ENCODE data around the gene PLCG1. TPM values are rescaled to one million over a fixed set of nuclear protein-coding genes. Genes with fewer than 3 reads are reported as not detected.

PLCG1 gene
- total and polyA plus RNA-seq, 9 of the 15 experiments (the other 6 are each of a cell fraction or from before 2014, with no cell fraction given) = 1.7 to 67.0 (median 34.8) TPM

- TF ChIP-seq ATF2 (CRISPR knock-in tag; IDR thresholded peaks at IDR 0.05) (0 out of 2 replicates have a peak, but pooled peaks have one; percentile 23), SUPT5H (IDR thresholded peaks at IDR 0.05) (peak; percentile 75), TBP (optimal IDR thresholded peaks at IDR 0.05; ENCODE audit: low read depth, low read length) (peak; percentile 35), SAFB (IDR thresholded peaks at IDR 0.05; ENCODE audit: borderline replicate concordance, low read depth, low read length) (peak; percentile 97), ARID1B (IDR thresholded peaks at IDR 0.05) (no peak), FOSL1 (tag; conservative IDR thresholded peaks at IDR 0.05) (peak; percentile 11; the same call in 1 of the 2 replicates), AFF4 (CRISPR knock-in tag; IDR thresholded peaks at IDR 0.05) (peak; percentile 53; the same call in 1 of the 2 replicates), NONO (IDR thresholded peaks at IDR 0.05; ENCODE audit: low read depth in 2 of 2, low read length in 1 of 2) (peak; percentile 44 to 88; a peak in 3 of 4 replicates), HNRNPLL (IDR thresholded peaks at IDR 0.05; ENCODE audit: low read depth, low read length, poor library complexity, severe bottlenecking) (peak; percentile 31), SP2 (IDR thresholded peaks at IDR 0.05; ENCODE audit: extremely low read depth, low read depth, low read length, poor library complexity, severe bottlenecking) (peak; percentile 65), RBM25 (IDR thresholded peaks at IDR 0.05; ENCODE audit: low read depth, low read length, severe bottlenecking) (peak; percentile 99)
- TF ChIP-seq, protein P1, sequence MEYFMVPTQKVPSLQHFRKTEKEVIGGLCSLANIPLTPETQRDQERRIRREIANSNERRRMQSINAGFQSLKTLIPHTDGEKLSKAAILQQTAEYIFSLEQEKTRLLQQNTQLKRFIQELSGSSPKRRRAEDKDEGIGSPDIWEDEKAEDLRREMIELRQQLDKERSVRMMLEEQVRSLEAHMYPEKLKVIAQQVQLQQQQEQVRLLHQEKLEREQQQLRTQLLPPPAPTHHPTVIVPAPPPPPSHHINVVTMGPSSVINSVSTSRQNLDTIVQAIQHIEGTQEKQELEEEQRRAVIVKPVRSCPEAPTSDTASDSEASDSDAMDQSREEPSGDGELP (CRISPR knock-in tag; IDR thresholded peaks at IDR 0.05; ENCODE audit: borderline replicate concordance) = peak; percentile 49; the same call in 1 of the 2 replicates
Measured at GRCh38 chr20:41136680-41137613, at the start of gene PLCG1 (continued).
